ENCODE data around the gene GAREM1. TPM values are rescaled to one million over a fixed set of nuclear protein-coding genes. Genes with fewer than 3 reads are reported as not detected.

GAREM1 gene
- total and polyA plus RNA-seq, 3 donors from 2014 or later = 10.7 to 16.2 (median 15.2) TPM

DNA sequence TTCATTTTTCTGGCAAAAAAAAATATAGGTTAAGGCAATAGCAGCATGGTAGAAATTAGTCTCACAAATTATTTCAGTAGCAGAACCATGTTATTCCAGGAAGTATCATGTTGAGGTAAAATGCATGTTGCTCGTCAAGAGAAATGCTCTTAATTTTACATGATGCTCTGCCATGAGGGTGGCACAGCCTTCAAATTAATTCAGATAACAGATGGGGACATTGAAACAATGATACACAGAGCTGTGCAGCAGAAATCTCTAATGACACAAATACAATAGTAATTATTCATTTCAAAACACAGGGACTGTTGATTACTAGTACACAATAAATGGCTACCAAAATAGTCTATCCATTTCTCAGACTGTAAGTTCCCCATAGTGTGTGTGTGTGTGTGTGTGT lies 24.8 kb downstream of the GAREM1 start:
- H3K27ac ChIP-seq = no peak overlapping the region
- no peaks in the 10 kb centered on the region for H3K36me3 ChIP-seq (ENCODE audit: low read depth, missing control alignments)
- TF ChIP-seq, protein P1, sequence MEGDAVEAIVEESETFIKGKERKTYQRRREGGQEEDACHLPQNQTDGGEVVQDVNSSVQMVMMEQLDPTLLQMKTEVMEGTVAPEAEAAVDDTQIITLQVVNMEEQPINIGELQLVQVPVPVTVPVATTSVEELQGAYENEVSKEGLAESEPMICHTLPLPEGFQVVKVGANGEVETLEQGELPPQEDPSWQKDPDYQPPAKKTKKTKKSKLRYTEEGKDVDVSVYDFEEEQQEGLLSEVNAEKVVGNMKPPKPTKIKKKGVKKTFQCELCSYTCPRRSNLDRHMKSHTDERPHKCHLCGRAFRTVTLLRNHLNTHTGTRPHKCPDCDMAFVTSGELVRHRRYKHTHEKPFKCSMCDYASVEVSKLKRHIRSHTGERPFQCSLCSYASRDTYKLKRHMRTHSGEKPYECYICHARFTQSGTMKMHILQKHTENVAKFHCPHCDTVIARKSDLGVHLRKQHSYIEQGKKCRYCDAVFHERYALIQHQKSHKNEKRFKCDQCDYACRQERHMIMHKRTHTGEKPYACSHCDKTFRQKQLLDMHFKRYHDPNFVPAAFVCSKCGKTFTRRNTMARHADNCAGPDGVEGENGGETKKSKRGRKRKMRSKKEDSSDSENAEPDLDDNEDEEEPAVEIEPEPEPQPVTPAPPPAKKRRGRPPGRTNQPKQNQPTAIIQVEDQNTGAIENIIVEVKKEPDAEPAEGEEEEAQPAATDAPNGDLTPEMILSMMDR (IDR thresholded peaks at IDR 0.05) = no peak
- TF ChIP-seq POLR2A (IDR thresholded peaks at IDR 0.05) = no peak
- H3K9me3 ChIP-seq = no peaks in the 10 kb centered on the region
- intact Hi-C loops (cut with DNase I; ENCODE audit: low total_unique reads) = no loop called here
- WGBS, 2 donors = 68 to 69% methylated on average over 1 of the region's 1 CpG
- no peaks in the 10 kb centered on the region for H3K4me1 ChIP-seq
- H3K4me3 ChIP-seq = no peak overlapping the region
- no peaks in the 10 kb centered on the region for H3K27me3 ChIP-seq
- no peak for DNase-seq

DNA sequence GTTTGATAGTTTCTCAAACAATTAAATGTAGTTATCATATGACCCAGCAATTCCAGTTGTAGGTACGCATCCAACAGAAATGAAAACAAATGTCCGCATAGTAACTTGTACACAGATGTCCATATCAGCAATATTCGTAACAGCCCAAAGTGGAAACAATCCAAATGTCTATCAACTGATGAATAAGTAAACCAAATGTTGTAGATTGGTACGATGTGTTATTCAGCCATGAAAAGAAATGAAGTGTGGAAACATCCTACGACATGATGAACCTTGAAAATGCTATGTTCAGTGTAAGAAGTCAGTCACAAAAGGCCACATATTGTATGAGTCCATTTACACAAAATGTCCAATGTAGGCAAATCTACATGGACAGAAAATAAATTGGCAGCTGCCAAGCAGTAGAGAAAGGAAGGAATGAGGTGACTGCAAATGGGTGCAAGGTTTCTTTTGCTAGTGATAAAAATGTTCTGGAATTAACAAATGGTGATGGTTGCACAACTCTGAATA lies 26.9 kb downstream of the GAREM1 start:
- no peaks in the 10 kb centered on the region for H3K27me3 ChIP-seq
- no peaks in the 10 kb centered on the region for H3K9me3 ChIP-seq
- H3K4me3 ChIP-seq = no peak overlapping the region
- intact Hi-C loops (cut with DNase I; ENCODE audit: low total_unique reads) = no loop called here
- no peaks in the 10 kb centered on the region for H3K36me3 ChIP-seq (ENCODE audit: low read depth, missing control alignments)
- no peaks in the 10 kb centered on the region for H3K4me1 ChIP-seq
- TF ChIP-seq POLR2A (IDR thresholded peaks at IDR 0.05) = no peak
- TF ChIP-seq, protein P1 (IDR thresholded peaks at IDR 0.05) = no peak
- no peak overlapping the region for H3K27ac ChIP-seq
- DNase-seq = no peak
- 89 to 92% methylated on average over 5 of the region's 5 CpGs for WGBS, 2 donors

DNA sequence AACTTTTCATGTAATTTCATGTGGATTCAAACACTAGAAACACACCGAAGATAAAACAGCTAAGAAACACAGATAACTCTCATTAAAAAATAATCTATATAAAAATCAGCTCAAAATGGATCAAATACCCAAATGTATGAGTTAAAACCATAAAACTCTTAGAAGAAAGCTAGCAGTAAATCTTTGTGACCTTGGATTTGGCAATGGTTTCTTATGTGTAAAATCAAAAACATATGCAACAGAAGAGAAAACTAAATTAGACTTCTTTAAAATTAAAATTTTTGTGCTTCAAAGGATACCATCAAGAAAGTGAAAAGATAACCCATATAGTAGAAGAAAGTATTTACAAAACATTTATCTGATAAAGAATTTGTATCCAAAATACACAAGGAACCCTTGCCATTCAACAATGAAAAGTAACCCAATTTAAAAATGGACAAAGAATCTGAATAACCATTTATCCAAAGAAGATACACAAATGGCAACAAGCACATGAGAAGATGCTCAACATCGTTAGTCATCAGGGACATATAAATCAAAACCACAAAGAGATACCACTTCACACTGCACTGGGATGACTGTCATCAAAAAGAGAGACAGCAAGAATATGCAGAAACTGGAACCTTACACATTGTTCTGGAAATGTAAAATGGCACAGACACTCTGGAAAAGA lies 27.5 kb downstream of the GAREM1 start:
- WGBS, 2 donors = 75 to 76% methylated on average over 2 of the region's 2 CpGs
- Histone ChIP-seq H3K27me3 (no peaks in the 10 kb centered on the region), H3K36me3 (ENCODE audit: low read depth, missing control alignments) (no peaks in the 10 kb centered on the region), H3K4me1 (no peaks in the 10 kb centered on the region), H3K9me3 (no peaks in the 10 kb centered on the region), H3K4me3 (no peak overlapping the region), H3K27ac (no peak overlapping the region)
- no peak for DNase-seq
- TF ChIP-seq, protein P1 (IDR thresholded peaks at IDR 0.05) = no peak
- TF ChIP-seq POLR2A (IDR thresholded peaks at IDR 0.05) = no peak
- intact Hi-C loops (cut with DNase I; ENCODE audit: low total_unique reads) = no loop called here

DNA sequence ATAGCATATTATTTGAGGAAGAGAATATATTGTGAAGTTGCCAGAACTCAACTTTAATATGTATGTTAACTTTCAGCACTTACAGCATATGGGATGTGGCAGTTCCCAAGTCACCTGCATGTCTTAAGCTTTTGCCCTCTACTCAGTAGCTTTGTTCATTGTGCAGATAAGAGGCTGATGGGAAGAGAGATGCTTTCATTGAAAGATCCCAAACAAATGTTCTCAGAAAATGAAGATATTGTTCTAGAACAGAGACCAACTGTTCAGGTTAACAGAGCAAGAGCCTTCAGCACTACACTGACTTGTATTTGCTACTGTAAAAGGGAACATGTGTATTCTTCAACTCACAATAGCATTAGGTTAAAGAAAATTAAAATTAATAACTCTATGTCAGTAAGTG lies 28.1 kb downstream of the GAREM1 start:
- H3K36me3 ChIP-seq (ENCODE audit: low read depth, missing control alignments) = no peaks in the 10 kb centered on the region
- H3K27ac ChIP-seq = no peak overlapping the region
- intact Hi-C loops (cut with DNase I; ENCODE audit: low total_unique reads) = no loop called here
- no peak overlapping the region for H3K4me3 ChIP-seq
- TF ChIP-seq, protein P1 (IDR thresholded peaks at IDR 0.05) = no peak
- TF ChIP-seq POLR2A (IDR thresholded peaks at IDR 0.05) = no peak
- H3K9me3 ChIP-seq = no peaks in the 10 kb centered on the region
- DNase-seq = no peak
- H3K4me1 ChIP-seq = no peaks in the 10 kb centered on the region
- H3K27me3 ChIP-seq = no peaks in the 10 kb centered on the region

DNA sequence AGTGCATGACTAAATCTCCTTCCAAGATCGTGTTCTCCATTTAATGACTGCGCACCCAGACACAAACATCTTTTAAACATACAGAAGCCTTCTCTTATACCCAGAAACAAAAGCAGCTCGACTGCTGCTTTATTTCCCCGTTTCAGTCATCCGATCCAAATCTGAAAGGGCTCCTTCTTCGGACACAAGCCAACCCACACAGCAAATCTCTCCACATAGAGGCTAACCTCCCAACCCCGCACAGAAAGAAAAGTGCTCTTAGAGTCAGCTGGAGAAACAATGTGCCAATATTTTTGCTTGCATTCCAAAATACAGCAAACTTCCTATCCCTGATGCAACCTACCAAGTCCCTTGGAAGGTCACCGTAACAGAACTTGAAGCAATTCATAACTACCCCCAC lies 29.1 kb downstream of the GAREM1 start:
- TF ChIP-seq POLR2A (IDR thresholded peaks at IDR 0.05) = no peak
- TF ChIP-seq, protein P1 (IDR thresholded peaks at IDR 0.05) = no peak
- WGBS, 2 donors = 53 to 61% methylated on average over 8 of the region's 8 CpGs
- Histone ChIP-seq H3K27me3 (no peaks in the 10 kb centered on the region), H3K27ac (no peak overlapping the region), H3K4me3 (no peak overlapping the region), H3K4me1 (no peaks in the 10 kb centered on the region), H3K9me3 (no peaks in the 10 kb centered on the region), H3K36me3 (ENCODE audit: low read depth, missing control alignments) (no peaks in the 10 kb centered on the region)
- intact Hi-C loops (cut with DNase I; ENCODE audit: low total_unique reads) = no loop called here
- no peak for DNase-seq
